Nucleus accumbens (tissue), 56 donors: ENCODE results near the gene KIF16B.

Experiments
- DNase-seq, 56 donors: peaks; one replicate each; lab custom pipeline; 2025; lab: John Stamatoyannopoulos, UW

Gene KIF16B

DNA sequence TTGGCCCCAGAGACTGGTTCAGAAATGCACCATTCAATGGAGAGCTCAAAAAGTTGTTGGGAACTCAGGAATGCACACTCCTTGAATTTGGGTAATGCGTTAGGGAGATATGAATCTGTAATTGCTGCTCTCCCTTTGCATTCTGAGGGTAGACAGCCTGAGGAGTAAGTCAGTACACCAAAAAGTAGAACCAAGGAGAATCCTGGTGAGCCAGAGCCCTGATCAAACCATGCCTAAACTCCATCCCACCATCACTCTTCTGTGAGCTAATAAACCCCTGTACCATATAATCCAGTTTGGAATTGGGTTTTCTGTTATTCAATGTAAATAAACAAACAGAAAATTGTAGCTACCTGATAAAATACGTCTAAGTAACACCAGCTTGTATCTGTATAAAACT, 90.2 kb downstream of the KIF16B start:
- DNase-seq: no peak

- no peak for DNase-seq
Measured at GRCh38 chr20:16481977-16482376, 91.3 kb downstream of the KIF16B start.

- DNase-seq: no peak
Measured at GRCh38 chr20:16479666-16480065, 93.6 kb downstream of the KIF16B start.

DNA sequence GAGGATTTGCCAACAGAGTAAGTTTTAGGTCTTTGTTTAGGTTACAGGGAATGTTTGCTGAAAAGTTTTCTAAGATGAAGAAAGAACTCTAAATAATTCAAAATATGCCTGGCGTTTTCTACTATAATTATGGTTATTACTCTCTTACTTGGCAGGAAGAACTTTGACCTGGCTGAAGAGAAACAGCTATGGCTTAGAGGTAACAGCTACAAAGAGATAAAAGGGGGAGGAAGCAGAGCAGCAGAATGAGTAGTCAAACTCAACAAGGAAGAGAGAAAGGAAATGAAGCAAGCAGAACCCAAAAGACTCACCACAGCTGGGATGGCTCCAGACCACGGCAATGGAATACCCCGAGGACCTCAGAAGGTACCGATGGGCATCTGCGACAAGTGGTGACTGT, 95.6 kb downstream of the KIF16B start:
- no peak for DNase-seq

- no peak for DNase-seq
Measured at GRCh38 chr20:16476032-16476431, 97.2 kb downstream of the KIF16B start.

- no peak for DNase-seq
Measured at GRCh38 chr20:16475225-16475624, 98.0 kb downstream of the KIF16B start.

GRCh38 chr20:16474363-16474762, 98.9 kb downstream of the KIF16B start:
- DNase-seq: no peak

DNA sequence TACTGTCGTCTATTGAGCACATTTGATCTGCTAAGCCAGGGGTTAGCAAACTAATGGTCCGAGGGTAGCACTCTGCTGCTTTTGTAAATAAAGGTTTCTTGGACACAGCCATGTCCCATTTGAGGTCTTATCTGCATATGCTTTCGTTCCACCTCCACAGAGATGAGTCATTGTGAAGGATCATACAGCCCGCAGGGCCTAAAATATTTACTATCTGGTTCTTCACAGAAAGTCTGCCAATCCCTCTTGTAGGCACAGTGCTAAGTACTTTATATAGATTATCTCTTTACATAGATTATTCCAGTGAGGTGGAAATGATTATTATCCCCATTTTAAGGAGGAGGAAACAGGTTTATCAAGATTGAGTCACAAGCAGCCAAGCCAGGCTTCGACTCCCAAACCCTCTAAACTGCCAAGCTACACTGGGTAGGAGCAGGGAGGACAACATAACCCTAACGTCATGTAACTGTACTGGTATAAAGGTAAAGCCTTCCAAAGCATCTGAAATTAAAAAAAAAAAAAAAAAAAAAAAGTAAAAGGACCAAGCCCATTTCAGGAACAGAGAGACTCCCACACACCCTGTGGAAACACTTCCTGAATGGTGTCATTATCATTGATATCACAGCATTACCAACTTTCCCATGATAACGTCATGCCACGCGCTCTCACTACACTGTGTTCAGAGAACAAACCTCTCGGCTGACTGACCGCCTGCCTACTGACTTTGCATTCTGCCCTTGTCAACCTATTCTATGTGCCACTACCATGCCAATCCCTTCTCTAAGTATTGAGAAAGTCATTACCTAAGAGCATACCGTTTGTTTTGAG, 101.0 kb downstream of the KIF16B start:
- no peak for DNase-seq

DNA sequence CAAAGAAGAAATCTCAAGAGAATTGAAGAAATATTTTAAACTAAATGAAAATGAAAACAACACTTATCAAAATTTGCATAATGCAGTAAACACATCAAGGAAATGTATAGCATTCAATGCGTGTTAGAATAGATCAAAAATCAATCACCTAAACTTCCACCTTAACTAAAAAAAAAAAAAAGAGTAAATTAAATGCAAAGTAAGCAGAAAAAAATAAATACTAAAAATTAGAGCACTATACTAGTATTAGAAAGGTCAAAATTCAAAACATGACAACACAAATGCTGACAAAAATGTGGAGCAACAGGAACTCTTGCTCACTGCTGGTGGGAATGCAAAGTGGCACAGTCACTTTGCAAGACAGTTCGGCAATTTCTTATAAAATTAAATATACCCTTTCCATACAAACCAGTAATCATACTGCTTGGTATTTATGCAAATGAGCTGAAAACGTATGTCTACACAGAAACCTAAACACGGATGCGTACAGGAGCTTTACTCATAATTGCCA, 103.8 kb downstream of the KIF16B start:
- DNase-seq: no peak

GRCh38 chr20:16462711-16463110, 110.5 kb downstream of the KIF16B start:
- peak in 1 of 56 donors; percentile 4 for DNase-seq

DNA sequence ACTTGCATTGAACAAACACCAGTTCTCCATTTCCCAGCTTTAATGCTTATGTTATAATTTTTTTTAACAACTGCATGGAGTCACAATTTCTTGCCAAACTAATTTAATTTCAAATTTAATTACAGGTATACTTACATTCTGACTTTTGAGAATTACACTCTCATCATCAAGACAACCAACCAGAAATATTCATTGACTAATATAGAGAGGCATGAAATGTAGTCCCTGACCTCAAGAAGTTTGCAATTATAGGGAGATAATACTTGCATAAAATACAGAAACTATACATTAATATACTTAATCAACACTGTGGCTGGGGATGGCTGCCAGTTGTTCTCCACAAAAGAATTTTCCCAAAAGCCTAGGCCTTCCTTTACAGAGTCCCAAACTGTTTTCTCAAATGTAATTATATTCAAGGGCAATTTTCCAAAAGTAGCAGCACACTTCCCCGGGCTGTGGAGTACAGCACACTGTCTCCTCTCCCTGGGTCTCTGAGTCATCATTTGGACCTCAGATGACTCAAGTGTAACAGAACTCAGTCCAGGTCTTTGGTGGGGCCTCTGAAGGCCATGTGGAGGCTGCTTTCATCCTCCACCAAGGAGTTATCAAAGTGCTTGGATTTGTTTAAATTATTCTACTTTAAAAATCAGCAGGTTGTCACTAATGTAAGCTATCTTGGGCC, 114.1 kb downstream of the KIF16B start:
- DNase-seq: peak in 1 of 56 donors; percentile 60

DNA sequence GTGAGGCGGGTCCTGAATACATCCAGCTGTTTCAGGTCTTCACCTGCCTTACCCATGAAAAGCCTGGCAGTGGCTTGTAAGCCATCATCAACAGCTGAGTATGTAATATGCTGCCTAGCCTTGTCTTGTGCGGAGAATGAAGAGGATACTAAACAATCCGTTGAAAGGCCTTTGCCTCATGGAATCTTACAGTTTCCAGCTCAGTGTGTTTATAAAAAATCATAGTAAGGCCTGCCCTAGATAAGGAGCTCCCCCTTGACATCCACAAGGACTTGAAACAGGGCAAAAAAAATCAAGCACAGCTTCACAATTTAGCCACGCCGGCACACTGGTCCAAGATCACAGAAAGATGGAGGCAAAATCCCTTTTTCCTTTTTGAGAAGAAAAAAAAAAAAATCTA, 115.7 kb downstream of the KIF16B start:
- DNase-seq: no peak

DNA sequence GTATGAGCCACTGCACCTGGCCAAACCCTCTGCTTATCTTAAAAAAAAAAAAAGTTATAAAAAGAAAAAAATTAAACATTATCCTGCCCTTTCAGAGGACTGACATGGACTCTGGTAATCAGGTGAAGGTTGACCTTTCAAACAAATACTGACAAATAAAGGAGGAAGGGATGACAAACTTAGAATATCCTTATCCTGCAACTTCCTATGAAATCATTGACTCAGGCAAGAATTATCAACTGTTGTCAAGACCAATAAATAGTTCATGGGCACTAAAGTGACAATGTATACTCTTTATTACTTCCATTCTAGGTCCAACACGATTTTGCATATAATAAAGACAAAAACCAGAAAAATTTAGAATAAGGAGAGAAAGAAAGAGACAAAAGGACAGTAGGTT, 117.9 kb downstream of the KIF16B start:
- DNase-seq: no peak

GRCh38 chr20:16451982-16452381, 121.3 kb downstream of the KIF16B start:
- no peak for DNase-seq

DNA sequence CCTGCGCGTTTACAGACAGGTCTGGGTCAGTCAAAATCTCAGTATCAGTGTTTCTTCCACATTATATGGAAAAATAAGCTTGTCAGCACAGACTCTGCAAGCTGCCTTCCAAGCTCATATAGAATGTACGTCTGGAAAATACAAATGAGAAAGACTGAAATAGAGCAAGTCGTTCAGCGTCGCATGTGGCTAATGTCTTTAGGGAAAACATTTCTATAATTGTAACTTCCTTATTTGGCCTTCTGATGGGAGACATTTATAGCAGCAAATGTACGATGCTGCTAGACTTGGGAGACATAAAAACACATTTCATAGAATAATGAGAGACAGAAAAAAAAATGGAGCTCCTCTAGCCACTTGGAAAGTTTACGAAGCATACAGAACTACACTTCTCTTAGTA, 122.2 kb downstream of the KIF16B start:
- DNase-seq: no peak

DNA sequence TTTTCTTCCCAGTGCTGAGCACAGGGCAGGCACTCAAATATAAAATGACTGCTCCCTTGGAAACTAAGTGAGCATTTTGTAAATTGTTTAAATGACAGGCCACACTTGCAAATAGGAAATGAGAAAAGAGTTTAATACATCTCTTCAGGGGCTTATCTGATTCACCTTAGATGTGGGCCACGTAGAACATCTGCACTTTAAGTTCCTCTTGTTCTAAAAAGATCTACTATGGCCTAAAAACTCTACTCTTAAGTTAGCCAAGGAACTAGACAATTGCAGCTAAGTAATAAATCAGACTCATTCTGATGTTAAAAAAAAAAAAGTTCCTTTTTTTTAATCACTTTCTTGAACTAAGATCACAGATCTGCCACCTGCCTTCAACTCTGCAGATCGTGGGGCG, 126.3 kb downstream of the KIF16B start:
- no peak for DNase-seq

DNA sequence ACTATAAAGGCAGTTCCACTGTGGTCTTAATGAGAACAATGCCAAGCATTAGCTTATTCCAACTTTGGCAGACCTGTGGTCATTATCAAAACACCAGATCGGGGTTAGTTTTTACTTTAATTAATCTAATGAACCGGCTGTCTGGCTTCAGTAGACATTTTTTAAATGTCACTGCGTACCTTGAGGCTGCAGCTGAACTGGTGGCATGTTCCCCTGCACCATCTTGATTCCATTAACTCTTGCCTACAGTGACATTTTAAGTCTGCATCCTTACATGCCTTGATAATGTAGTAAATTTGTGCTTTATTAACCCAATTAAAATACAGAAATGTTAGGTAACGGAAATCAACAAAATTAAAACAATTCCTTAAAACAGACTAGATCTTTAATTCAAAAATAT, 127.0 kb downstream of the KIF16B start:
- no peak for DNase-seq

- DNase-seq: no peak
Measured at GRCh38 chr20:16445482-16445881, 127.8 kb downstream of the KIF16B start.

DNA sequence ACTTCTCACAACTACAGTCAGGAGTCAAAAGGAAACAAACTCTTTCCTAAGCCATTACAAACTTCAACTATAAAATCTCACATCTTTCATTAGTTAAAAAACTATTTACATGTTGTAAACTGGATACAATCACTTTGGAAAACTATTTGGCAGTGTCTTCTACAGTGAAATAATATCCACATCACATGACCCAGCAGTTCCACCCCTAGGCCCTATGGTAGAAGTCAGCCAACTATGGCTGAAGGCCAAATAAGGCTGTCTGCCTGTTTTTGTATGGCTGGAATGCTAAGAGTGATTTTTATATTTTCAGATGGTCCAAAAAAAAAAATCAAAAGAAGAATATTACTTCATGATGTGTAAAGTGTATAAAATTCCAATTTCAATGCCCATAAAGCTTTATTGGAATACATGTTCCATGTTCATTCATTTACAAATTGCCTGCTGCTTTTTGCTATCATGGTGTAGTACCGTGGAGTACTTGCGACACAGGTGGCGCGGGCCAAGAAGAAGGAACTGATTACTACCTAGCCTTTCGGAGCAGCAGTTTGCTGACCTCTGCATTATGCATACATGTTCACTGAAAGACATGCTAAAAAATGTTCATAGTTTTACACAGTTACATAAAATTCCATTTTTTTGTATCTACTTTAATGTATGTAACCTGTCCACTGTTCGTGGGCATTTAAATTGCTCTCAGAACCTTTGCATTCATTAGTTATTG, 129.0 kb downstream of the KIF16B start:
- no peak for DNase-seq

DNA sequence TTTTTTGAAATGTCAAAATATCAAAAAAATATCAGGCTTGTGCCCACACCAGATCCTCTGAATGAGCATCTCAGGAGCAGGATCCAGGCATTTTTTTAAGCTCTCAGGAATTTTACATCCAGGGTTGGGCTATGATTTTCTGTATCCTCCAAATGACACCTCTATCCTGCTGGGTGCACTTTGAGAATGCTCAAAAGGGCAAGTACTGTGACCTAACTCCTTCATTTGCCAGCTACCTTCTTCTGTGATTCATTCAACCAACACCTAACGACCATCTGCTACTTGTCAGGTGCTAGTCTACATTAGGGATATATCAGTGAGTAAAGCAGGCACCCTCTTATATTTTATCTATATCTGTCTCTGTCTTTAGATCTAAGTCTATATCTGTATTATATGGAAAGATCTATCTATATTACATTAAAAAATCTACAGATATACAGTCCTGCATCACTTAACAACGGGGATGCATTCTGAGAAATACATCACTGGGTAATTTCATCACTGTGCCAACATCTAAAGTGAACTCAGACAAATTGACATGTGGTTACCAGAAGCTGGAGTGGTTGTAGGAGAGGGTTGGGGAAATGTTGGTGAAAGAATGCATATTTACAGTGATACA, 131.6 kb downstream of the KIF16B start:
- no peak for DNase-seq

GRCh38 chr20:16440686-16441085, 132.6 kb downstream of the KIF16B start:
- DNase-seq: no peak
